ENCODE data around the gene RIMBP3C.

GRCh38 chr22:21598302-21598701 is 47.0 kb upstream of the RIMBP3C start:
- TF ChIP-seq EZH2phosphoT487 (IDR thresholded peaks at IDR 0.05; ENCODE audit: borderline replicate concordance, low read length) (no peak), CTCF (IDR thresholded peaks at IDR 0.05; ENCODE audit: low read depth, low read length, poor library complexity, severe bottlenecking) (no peak)
